GM12878 (cell line): ENCODE results near the gene FKBP14. TPM values are rescaled to one million over a fixed set of nuclear protein-coding genes. Genes with fewer than 3 reads are reported as not detected.

Experiments used
- ATAC-seq: fragments of 200-7000 bp; cut with Tn5 transposase; 3 replicates; pipeline ENCODE4 v1.9.1; 2020; ENCODE audit warnings: mild to moderate bottlenecking, moderate library complexity
- BruUV-seq: library from RNA; stranded (reverse); fragments of 400-500 nt; replicated peaks from 2 replicates; lab custom pipeline; 2021; lab: Mats Ljungman, UMichigan
- CTCF ChIA-PET: fragments of 300-600 bp; sonication (Branson Sonifier 250); formaldehyde crosslinking; extraction: SDS; loops from one replicate; lab custom pipeline; 2021; ENCODE audit warnings: inconsistent platforms; lab: Yijun Ruan, JAX
- POLR2A ChIA-PET: fragments of 350-600 bp; formaldehyde crosslinking; extraction: SDS; loops from one replicate; lab custom pipeline; 2021; ENCODE audit warnings: inconsistent platforms; lab: Charles Lee
- RAD21 ChIA-PET: fragments of 300-600 bp; sonication (Branson Sonifier 250); formaldehyde crosslinking; loops from one replicate; lab custom pipeline; 2023; ENCODE audit warnings: antibody characterized with exemption; ENCODE audit not compliant: unreplicated experiment; lab: Charles Lee
- SMC1A ChIA-PET: fragments of 300-600 bp; sonication (Branson Sonifier 250); formaldehyde crosslinking; loops from one replicate; lab custom pipeline; 2023; ENCODE audit not compliant: unreplicated experiment, uncharacterized antibody; lab: Charles Lee
- DNase-seq: peaks from one replicate; pipeline ENCODE4 v3.0.0-alpha.2; 2011; ENCODE audit warnings: low read depth, low spot score
- FAIRE-seq: peaks from 3 replicates; lab custom pipeline; 2011; peaks lifted over from hg19 to GRCh38; lab: Jason Lieb, UNC
- H2AFZ ChIP-seq: 2 replicates; pipeline ENCODE4 v1.6.0; 2011; ENCODE audit warnings: low read depth, low read length, control low read depth; ENCODE audit not compliant: control insufficient read depth
- H3K27ac ChIP-seq: 2 replicates; pipeline ENCODE4 v1.5.1; 2011; ENCODE audit warnings: control low read depth; ENCODE audit not compliant: control insufficient read depth, insufficient read depth
- H3K27me3 ChIP-seq, 2 experiments: replicated peaks in 1 of 2; 2 replicates each; pipeline versions ENCODE4 v1.6.0 to v1.6.1; 2011; ENCODE audit warnings: low read length in 1 of 2; ENCODE audit not compliant: control insufficient read depth in 2 of 2, insufficient read depth in 2 of 2
- H3K36me3 ChIP-seq, 2 experiments: 2 replicates each; pipeline ENCODE4 v1.5.1; 2011; ENCODE audit warnings: low read length in 1 of 2; ENCODE audit not compliant: control insufficient read depth in 2 of 2, insufficient read depth in 2 of 2
- H3K4me1 ChIP-seq: 2 replicates; pipeline ENCODE4 v1.6.1; 2011; ENCODE audit warnings: mild to moderate bottlenecking, low read length, moderate library complexity, mixed read lengths; ENCODE audit not compliant: control insufficient read depth, insufficient read depth
- H3K4me2 ChIP-seq: 2 replicates; pipeline ENCODE4 v1.6.0; 2011; ENCODE audit warnings: control low read depth; ENCODE audit not compliant: control insufficient read depth, insufficient read depth
- H3K4me3 ChIP-seq: fragments of 200-600 bp; sonication (generic); 2 replicates; pipeline ENCODE4 v1.5.1; 2016
- H3K79me2 ChIP-seq: 2 replicates; pipeline ENCODE4 v1.6.0; 2011; ENCODE audit warnings: low read length; ENCODE audit not compliant: control insufficient read depth, insufficient read depth
- H3K9ac ChIP-seq: 2 replicates; pipeline ENCODE4 v1.8.0; 2011; ENCODE audit warnings: low read length, control low read depth, mixed read lengths; ENCODE audit not compliant: control insufficient read depth, insufficient read depth
- H3K9me3 ChIP-seq: replicated peaks from 3 replicates; pipeline ENCODE4 v1.5.1; 2011; ENCODE audit warnings: mild to moderate bottlenecking, low read length; ENCODE audit not compliant: control insufficient read depth, insufficient read depth
- H4K20me1 ChIP-seq: 2 replicates; pipeline ENCODE4 v1.6.0; 2011; ENCODE audit not compliant: control insufficient read depth, insufficient read depth
- BCLAF1 ChIP-seq: fragments of 450-650 bp; IDR thresholded peaks from 2 replicates; pipeline ENCODE4 v1.6.1; 2017; ENCODE audit warnings: antibody characterized with exemption, mild to moderate bottlenecking, moderate library complexity
- BHLHE40 ChIP-seq, 2 experiments: fragments of 450-650 bp in 1 of 2; IDR thresholded peaks; 2 replicates each; pipeline ENCODE4 v1.6.1; 2011 to 2017; ENCODE audit warnings: low read depth in 2 of 2, borderline replicate concordance in 1 of 2, improper control_type of control experiment in 1 of 2, low read length in 1 of 2, mild to moderate bottlenecking in 1 of 2
- EED ChIP-seq: sonication (generic); IDR thresholded peaks from 2 replicates; pipeline ENCODE4 v1.6.1; 2016; ENCODE audit warnings: antibody characterized with exemption, low read depth
- KLF5 ChIP-seq: fragments of 450-650 bp; IDR thresholded peaks from 2 replicates; pipeline ENCODE4 v1.6.1; 2014; ENCODE audit warnings: mild to moderate bottlenecking; ENCODE audit not compliant: partially characterized antibody
- MAX ChIP-seq: IDR thresholded peaks from 2 replicates; pipeline ENCODE4 v1.6.1; 2012; ENCODE audit warnings: low read depth, low read length, improper control_type of control experiment
- MTA3 ChIP-seq: IDR thresholded peaks from 2 replicates; pipeline ENCODE4 v1.6.1; 2012; ENCODE audit warnings: low read length, inconsistent platforms, borderline replicate concordance
- MYB ChIP-seq: fragments of 150-350 bp; IDR thresholded peaks from 2 replicates; pipeline ENCODE4 v1.6.1; 2014; ENCODE audit warnings: mild to moderate bottlenecking, low read depth, low read length, borderline replicate concordance
- SMAD1 ChIP-seq: fragments of 450-650 bp; IDR thresholded peaks from 2 replicates; pipeline ENCODE4 v1.6.1; 2018; ENCODE audit warnings: mild to moderate bottlenecking, low read depth; ENCODE audit not compliant: partially characterized antibody
- SMC3 ChIP-seq: IDR thresholded peaks from 2 replicates; pipeline ENCODE4 v1.6.1; 2011; ENCODE audit warnings: low read length, improper control_type of control experiment, borderline replicate concordance
- STAT1 ChIP-seq: fragments of 450-650 bp; conservative IDR thresholded peaks from 2 replicates; pipeline ENCODE4 v1.6.1; 2014; ENCODE audit warnings: antibody characterized with exemption, mild to moderate bottlenecking
- TAF1 ChIP-seq: IDR thresholded peaks from 2 replicates; pipeline ENCODE4 v1.6.1; 2011; ENCODE audit warnings: mild to moderate bottlenecking, low read depth, low read length, borderline replicate concordance
- ZBTB11 ChIP-seq: fragments of 450-650 bp; formaldehyde crosslinking; IDR thresholded peaks from 2 replicates; pipeline ENCODE4 v1.5.0; 2022; ENCODE audit warnings: mild to moderate bottlenecking, missing genetic modification characterization
- ZSCAN29 ChIP-seq: fragments of 450-650 bp; IDR thresholded peaks from 2 replicates; pipeline ENCODE4 v1.6.1; 2017; ENCODE audit warnings: mild to moderate bottlenecking, moderate library complexity
- WGBS: methylation state at CpG from one replicate; pipeline ENCODE4 v1.1.6; 2016; ENCODE audit warnings: low lambda C conversion rate; ENCODE audit not compliant: insufficient replicate concordance, insufficient coverage; ENCODE audit errors: missing lambda C conversion rate; 5-methylcytosine and 5-hydroxymethylcytosine counted together
- in situ Hi-C: fragments of 300-500 bp; cut with MboI; formaldehyde crosslinking; loops from 9 replicates; pipeline ENCODE4 v1.14.3; 2018; ENCODE audit warnings: mixed read lengths
- intact Hi-C: fragments of 100-400 bp; cut with micrococcal nuclease; formaldehyde crosslinking; loops from one replicate; pipeline ENCODE4 v1.14.2; 2022; ENCODE audit not compliant: unreplicated experiment
- polyA plus RNA-seq, 11 experiments: library from polyadenylated mRNA; depleted of rRNA in 4 of 11; unstranded in 6 of 11; stranded (reverse) in 5 of 11; fragments of >200 nt; fragmentation: Nextera tagmentation in 4 of 11; fragmentation: Illumina TruSeq in 1 of 11; extraction: Ambion mirVana in 4 of 11; extraction: Trizol in 1 of 11; gene quantifications; 1 replicate in 1 of 11; 2 replicates in 10 of 11; pipeline versions ENCODE4 v1.2.1 to v1.2.3, GENCODE V29; 2011 to 2016; ENCODE audit warnings: inconsistent platforms in 2 of 11, missing spikeins in 2 of 11, low read depth in 1 of 11
- total RNA-seq, 4 experiments: library from RNA; depleted of rRNA in 3 of 4; stranded (reverse); fragments of >200 nt in 3 of 4; fragmentation: Illumina TruSeq in 1 of 4; extraction: Trizol in 1 of 4; gene quantifications; 2 replicates each; pipeline versions ENCODE4 v1.2.1 to v1.2.3, GENCODE V29; 2013 to 2021

The FKBP14 gene
- total and polyA plus RNA-seq, 10 of the 15 experiments (the other 5 are each of a cell fraction or from before 2014, with no cell fraction given), result 2.7 to 8.9 (median 5.6) TPM

- TF ChIP-seq STAT1 (no peak), KLF5 (no peak), MTA3 (no peak), BCLAF1 (no peak), TAF1 (no peak), MYB (no peak), MAX (no peak), SMC3 (no peak), ZBTB11 (CRISPR knock-in tag) (no peak), SMAD1 (no peak), EED (no peak), BHLHE40 (IDR thresholded peaks at IDR 0.05; ENCODE audit: borderline replicate concordance in 1 of 2, low read depth in 2 of 2, low read length in 1 of 2) (no peak), ZSCAN29 (no peak)
- no peak for ATAC-seq
- 86% methylated on average over 1 of the region's 1 CpG for WGBS
- FAIRE-seq, result no peak
- SMC1A ChIA-PET, result interaction anchor here (0.5 to 2.4 kb wide), 2 partner anchors 14 to 105 kb away, joined by 3 to 7 read pairs; no protein-coding TSS in a partner anchor
- intact Hi-C loops (no loop called here), in situ Hi-C loops (no loop called here)
- Histone ChIP-seq H3K9me3 (no peaks in the 10 kb centered on the region), H3K36me3 (peaks cover 4 to 18% of the 10 kb centered on the region in 2 experiments; a peak in 3 of 4 replicates), H2AFZ (no peak overlapping the region), H3K4me2 (no peak overlapping the region), H3K79me2 (peaks cover 14% of the 10 kb centered on the region), H3K9ac (no peak overlapping the region), H4K20me1 (no peaks in the 10 kb centered on the region), H3K4me3 (no peak overlapping the region), H3K27me3 (no peaks in the 10 kb centered on the region), H3K27ac (no peak overlapping the region), H3K4me1 (0 out of 2 replicates have a peak, but pooled peaks cover under 1% of the 10 kb centered on the region)
- no peak for DNase-seq
- RAD21 ChIA-PET, result no interaction called here
- no TSS peak for BruUV-seq
- CTCF ChIA-PET, result interaction anchor here (1.2 to 2.2 kb wide), 3 partner anchors 11 to 94 kb away, joined by 3 to 7 read pairs (median 5); no protein-coding TSS in a partner anchor
- POLR2A ChIA-PET, result interaction anchor here (0.6 to 1.4 kb wide), 2 partner anchors 18 to 71 kb away, joined by 3 read pairs; no protein-coding TSS in a partner anchor
Observed at GRCh38 chr7:29970158-29970557, 56.3 kb downstream of the FKBP14 start.
